Osteoblast (primary cell): Measurements from ENCODE around the gene MYLK. TPM values are rescaled to one million over a fixed set of nuclear protein-coding genes. Genes with fewer than 3 reads are reported as not detected.
A peak's percentile ranks its signal among the peaks of the same experiment; 100 is the strongest.
"Not testable (repeated sequence)": the region's sequence is repeated elsewhere in the genome, so short reads cannot be mapped to it uniquely, and the experiment has no call there.

Source experiments
- DNase-seq: peaks from one replicate; pipeline ENCODE4 v3.0.0; 2011; ENCODE audit warnings: low spot score, mixed read lengths; ENCODE audit not compliant: insufficient read length; ENCODE audit errors: missing footprints
- H2AFZ ChIP-seq: 2 replicates; pipeline ENCODE4 v1.6.0; 2011; ENCODE audit warnings: mild to moderate bottlenecking, low read length
- H3K27ac ChIP-seq: 2 replicates; pipeline ENCODE4 v1.5.1; 2011; ENCODE audit warnings: mild to moderate bottlenecking, low read depth, low read length, moderate library complexity
- H3K27me3 ChIP-seq: 2 replicates; pipeline ENCODE4 v1.6.0; 2012; ENCODE audit warnings: mild to moderate bottlenecking, control low read depth, inconsistent platforms, low read length, moderate library complexity; ENCODE audit not compliant: insufficient read depth
- H3K36me3 ChIP-seq: 2 replicates; pipeline ENCODE4 v1.5.1; 2011; ENCODE audit warnings: mild to moderate bottlenecking, low read length, control low read depth, moderate library complexity; ENCODE audit not compliant: insufficient read depth
- H3K4me1 ChIP-seq: 2 replicates; pipeline ENCODE4 v1.5.1; 2011; ENCODE audit warnings: mild to moderate bottlenecking, low read length, control low read depth, moderate library complexity; ENCODE audit not compliant: insufficient read depth
- H3K4me2 ChIP-seq: 2 replicates; pipeline ENCODE4 v1.6.0; 2011; ENCODE audit warnings: mild to moderate bottlenecking, low read length; ENCODE audit not compliant: insufficient read depth
- H3K4me3 ChIP-seq: fragments of 200-600 bp; sonication (generic); 3 replicates; pipeline ENCODE4 v1.5.1; 2012; ENCODE audit warnings: mild to moderate bottlenecking, low read length, inconsistent platforms; ENCODE audit not compliant: insufficient read depth
- H3K79me2 ChIP-seq: 2 replicates; pipeline ENCODE4 v1.6.0; 2012; ENCODE audit warnings: mild to moderate bottlenecking, low read length, control low read depth, inconsistent platforms; ENCODE audit not compliant: insufficient read depth
- H3K9me3 ChIP-seq: 2 replicates; pipeline ENCODE4 v1.5.1; 2011; ENCODE audit warnings: low read depth, low read length, control low read depth
- H4K20me1 ChIP-seq: 2 replicates; pipeline ENCODE4 v1.6.0; 2012; ENCODE audit warnings: mild to moderate bottlenecking, low read length, control low read depth; ENCODE audit not compliant: insufficient read depth
- CTCF ChIP-seq: IDR thresholded peaks from 2 replicates; pipeline ENCODE4 v1.5.1; 2011; ENCODE audit warnings: mild to moderate bottlenecking, low read depth, low read length, moderate library complexity; ENCODE audit errors: extremely low read depth
- total RNA-seq: library from RNA; depleted of rRNA; stranded (reverse); fragments of >200 nt; gene quantifications from 2 replicates; pipeline ENCODE4 v1.2.3, GENCODE V29; 2012

The MYLK gene
- total RNA-seq, 1 donor = 268 TPM

DNA sequence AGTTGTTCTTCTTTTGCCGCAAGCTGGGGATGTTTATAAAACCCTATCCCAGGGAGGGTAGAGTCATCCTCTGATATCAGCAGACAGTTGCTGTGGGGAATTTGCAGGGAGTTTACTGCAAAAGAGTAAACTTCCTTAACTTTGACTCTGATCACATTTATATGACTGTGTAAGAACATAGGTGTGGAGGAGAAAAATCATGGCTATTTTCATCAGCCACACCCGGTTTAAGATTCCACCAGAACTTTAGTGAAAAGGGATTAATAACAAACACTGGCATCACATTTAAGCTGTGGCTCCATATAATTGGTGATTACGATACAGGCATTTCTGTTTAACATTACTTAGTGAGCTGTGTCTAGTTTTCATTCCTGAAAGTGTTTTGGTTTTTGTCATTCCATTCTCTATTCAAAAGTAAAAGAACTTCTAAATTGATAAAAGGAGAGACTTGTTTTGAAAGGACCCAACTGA lies 143.1 kb downstream of the MYLK start:
- TF ChIP-seq CTCF = no peak
- Histone ChIP-seq H3K4me1 (peaks cover 33% of the 10 kb centered on the region), H3K79me2 (no peaks in the 10 kb centered on the region), H3K36me3 (peaks cover 24% of the 10 kb centered on the region), H3K27me3 (no peaks in the 10 kb centered on the region), H3K9me3 (no peaks in the 10 kb centered on the region), H3K4me2 (no peak overlapping the region), H2AFZ (no peak overlapping the region), H3K27ac (peak overlapping the region; percentile 80), H3K4me3 (no peak overlapping the region), H4K20me1 (no peaks in the 10 kb centered on the region)
- no peak for DNase-seq

DNA sequence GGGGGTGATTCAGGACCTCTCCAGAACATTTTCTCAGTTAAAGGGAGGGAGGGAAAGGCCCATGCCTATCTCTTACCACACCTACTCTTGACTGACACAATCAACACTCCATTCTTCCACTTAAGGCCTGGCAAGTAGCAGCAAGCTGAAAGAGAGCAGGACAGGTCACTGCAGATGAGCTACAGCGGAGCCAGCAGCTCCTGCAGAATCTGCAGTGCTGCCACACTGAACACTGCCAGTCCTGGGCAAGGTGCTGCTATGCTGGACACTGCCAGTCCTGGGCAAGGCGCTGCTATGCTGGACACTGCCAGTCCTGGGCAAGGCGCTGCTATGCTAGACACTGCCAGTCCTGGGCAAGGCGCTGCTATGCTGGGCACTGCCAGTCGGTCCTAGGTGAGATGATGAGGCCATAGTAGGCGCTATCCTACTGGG lies 143.7 kb downstream of the MYLK start:
- Histone ChIP-seq H2AFZ (no peak overlapping the region), H4K20me1 (no peaks in the 10 kb centered on the region), H3K4me2 (peak overlapping the region; percentile 16), H3K4me3 (no peak overlapping the region), H3K4me1 (peaks cover 33% of the 10 kb centered on the region), H3K27ac (peak overlapping the region; percentile 80), H3K36me3 (peaks cover 30% of the 10 kb centered on the region), H3K27me3 (no peaks in the 10 kb centered on the region), H3K9me3 (no peaks in the 10 kb centered on the region), H3K79me2 (no peaks in the 10 kb centered on the region)
- no peak for TF ChIP-seq CTCF
- DNase-seq = no peak

DNA sequence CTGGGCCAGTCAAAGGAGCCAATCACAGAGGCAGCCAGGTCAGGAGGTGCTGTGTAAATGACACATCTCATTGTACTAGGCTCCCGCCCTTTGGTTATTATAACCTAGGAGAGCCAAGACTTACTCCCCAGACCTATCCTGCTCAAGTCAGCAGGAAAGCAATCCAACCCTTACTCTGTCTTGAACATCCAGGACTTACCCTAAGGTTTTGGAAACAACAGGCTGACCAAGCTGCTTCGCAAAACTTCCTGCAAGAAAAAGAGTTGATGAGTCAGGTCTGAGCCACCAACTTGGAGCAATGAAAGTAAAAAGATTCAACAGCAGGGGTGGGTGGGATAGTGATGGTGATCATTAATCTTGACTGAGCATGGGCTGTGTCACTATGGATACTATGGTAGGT lies 144.4 kb downstream of the MYLK start:
- peaks cover 39% of the 10 kb centered on the region for H3K4me1 ChIP-seq
- H3K9me3 ChIP-seq = no peaks in the 10 kb centered on the region
- H3K36me3 ChIP-seq = peaks cover 37% of the 10 kb centered on the region
- no peaks in the 10 kb centered on the region for H3K79me2 ChIP-seq
- peak overlapping the region; percentile 80 for H3K27ac ChIP-seq
- no peak overlapping the region for H3K4me3 ChIP-seq
- peak overlapping the region; percentile 16 for H3K4me2 ChIP-seq
- no peak for TF ChIP-seq CTCF
- DNase-seq = no peak
- H3K27me3 ChIP-seq = no peaks in the 10 kb centered on the region
- no peak overlapping the region for H2AFZ ChIP-seq
- H4K20me1 ChIP-seq = no peaks in the 10 kb centered on the region

- no peaks in the 10 kb centered on the region for H3K27me3 ChIP-seq
- DNase-seq = no peak
- no peak for TF ChIP-seq CTCF
Measured at GRCh38 chr3:123739106-123739505, 145.0 kb downstream of the MYLK start.

DNA sequence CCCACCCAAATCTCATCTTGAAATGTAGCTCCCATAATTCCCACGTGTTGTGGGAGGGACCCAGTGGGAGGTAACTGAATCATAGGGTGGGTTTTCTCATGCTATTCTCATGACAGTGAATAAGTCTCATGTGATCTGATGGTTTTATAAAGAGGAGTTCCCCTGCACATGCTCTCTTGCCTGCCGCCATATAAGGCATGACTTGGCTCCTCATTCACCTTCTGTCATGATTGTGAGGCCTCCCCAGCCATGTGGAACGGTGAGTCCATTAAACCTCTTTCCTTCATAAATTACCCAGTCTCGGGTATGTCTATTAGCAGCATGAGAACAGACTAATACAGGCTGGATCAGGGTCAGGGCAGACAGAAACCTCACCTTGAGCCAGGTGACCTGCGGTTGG lies 145.6 kb downstream of the MYLK start:
- not testable (repeated sequence) for H3K4me3 ChIP-seq, H4K20me1 ChIP-seq, H3K27me3 ChIP-seq, H3K9me3 ChIP-seq, H2AFZ ChIP-seq, H3K79me2 ChIP-seq, H3K27ac ChIP-seq, DNase-seq, H3K4me2 ChIP-seq
- Histone ChIP-seq H3K36me3 (peaks cover 41% of the 10 kb centered on the region), H3K4me1 (peaks cover 49% of the 10 kb centered on the region)

More at GRCh38 chr3:123739106-123739505, 145.0 kb downstream of the MYLK start:
- peak overlapping the region; percentile 80 for H3K27ac ChIP-seq
- H3K4me1 ChIP-seq = peaks cover 45% of the 10 kb centered on the region
- H3K4me2 ChIP-seq = no peak overlapping the region
- no peaks in the 10 kb centered on the region for H3K9me3 ChIP-seq
- H4K20me1 ChIP-seq = no peaks in the 10 kb centered on the region
- no peak overlapping the region for H3K4me3 ChIP-seq
- no peaks in the 10 kb centered on the region for H3K79me2 ChIP-seq
- no peak overlapping the region for H2AFZ ChIP-seq
- peaks cover 38% of the 10 kb centered on the region for H3K36me3 ChIP-seq
